BLaER1 (cell line): ENCODE measurements around the gene SIRT7.
A peak's percentile ranks its signal among the peaks of the same experiment; 100 is the strongest.
"Not testable (repeated sequence)": the region's sequence is repeated elsewhere in the genome, so short reads cannot be mapped to it uniquely, and the experiment has no call there.

Experiments
- H3K27ac ChIP-seq: shearing (Covaris generic); formaldehyde crosslinking; 2 replicates; pipeline ENCODE4 v1.8.1; 2022
- H3K27me3 ChIP-seq: shearing (Covaris generic); formaldehyde crosslinking; 2 replicates; pipeline ENCODE4 v1.8.1; 2022
- H3K36me3 ChIP-seq: shearing (Covaris generic); formaldehyde crosslinking; 2 replicates; pipeline ENCODE4 v1.8.1; 2022
- H3K4me1 ChIP-seq: shearing (Covaris generic); formaldehyde crosslinking; 2 replicates; pipeline ENCODE4 v1.8.1; 2022
- H3K4me2 ChIP-seq: shearing (Covaris generic); formaldehyde crosslinking; 2 replicates; pipeline ENCODE4 v1.8.1; 2022
- H3K4me3 ChIP-seq: shearing (Covaris generic); formaldehyde crosslinking; 2 replicates; pipeline ENCODE4 v1.8.1; 2022
- H3K9ac ChIP-seq: shearing (Covaris generic); formaldehyde crosslinking; 2 replicates; pipeline ENCODE4 v1.8.1; 2022
- H3K9me3 ChIP-seq: shearing (Covaris generic); formaldehyde crosslinking; 2 replicates; pipeline ENCODE4 v1.8.1; 2022
- H4K20me1 ChIP-seq: shearing (Covaris generic); formaldehyde crosslinking; 2 replicates; pipeline ENCODE4 v1.8.1; 2022
- Cebpa-rat ChIP-seq: shearing (Covaris generic); IDR thresholded peaks from 2 replicates; pipeline ENCODE4 v1.8.1; 2022

Gene SIRT7

GRCh38 chr17:81920612-81921536, 2.9 kb upstream of the SIRT7 start:
- peaks cover 91% of the 10 kb centered on the region for H3K4me1 ChIP-seq
- TF ChIP-seq Cebpa-rat = no peak
- H3K4me2 ChIP-seq = peak overlapping the region; percentile 100
- peak overlapping the region; percentile 76 for H3K9ac ChIP-seq
- H3K4me3 ChIP-seq = peak overlapping the region; percentile 19; the same call in 1 of the 2 replicates
- no peaks in the 10 kb centered on the region for H3K27me3 ChIP-seq
- H3K36me3 ChIP-seq = peaks cover 30% of the 10 kb centered on the region
- no peaks in the 10 kb centered on the region for H3K9me3 ChIP-seq
- H3K27ac ChIP-seq = peak overlapping the region; percentile 90
- peaks cover 42% of the 10 kb centered on the region for H4K20me1 ChIP-seq

- Histone ChIP-seq H3K27ac (peak overlapping the region; percentile 90), H3K9ac (peak overlapping the region; percentile 76), H3K9me3 (no peaks in the 10 kb centered on the region)
These were observed 1.0 kb upstream of the SIRT7 start for GRCh38 chr17:81918832-81919545.

GRCh38 chr17:81918333-81918669, 325 bp upstream of the SIRT7 start:
- H3K9me3 ChIP-seq, H3K27me3 ChIP-seq: not testable (repeated sequence)
- Histone ChIP-seq H3K4me1 (peaks cover 69% of the 10 kb centered on the region), H3K36me3 (peaks cover 56% of the 10 kb centered on the region), H3K4me3 (peak overlapping the region; percentile 99), H3K27ac (peak overlapping the region; percentile 90), H4K20me1 (peaks cover 46% of the 10 kb centered on the region), H3K9ac (peak overlapping the region; percentile 76), H3K4me2 (peak overlapping the region; percentile 100)

More at GRCh38 chr17:81918832-81919545, 1.0 kb upstream of the SIRT7 start:
- peaks cover 49% of the 10 kb centered on the region for H3K36me3 ChIP-seq
- peaks cover 76% of the 10 kb centered on the region for H3K4me1 ChIP-seq
- peak overlapping the region; percentile 100 for H3K4me2 ChIP-seq
- no peaks in the 10 kb centered on the region for H3K27me3 ChIP-seq
- no peak for TF ChIP-seq Cebpa-rat
- H3K4me3 ChIP-seq = peak overlapping the region; percentile 99
- H4K20me1 ChIP-seq = peaks cover 45% of the 10 kb centered on the region

- H3K27me3 ChIP-seq = no peaks in the 10 kb centered on the region
- H3K27ac ChIP-seq = peak overlapping the region; percentile 93; the same call in 1 of the 2 replicates
- no peaks in the 10 kb centered on the region for H3K9me3 ChIP-seq
- TF ChIP-seq Cebpa-rat = no peak
- H3K36me3 ChIP-seq = peaks cover 58% of the 10 kb centered on the region
- peaks cover 56% of the 10 kb centered on the region for H3K4me1 ChIP-seq
- H3K4me2 ChIP-seq = peak overlapping the region; percentile 97
- H3K9ac ChIP-seq = peak overlapping the region; percentile 96
- peaks cover 64% of the 10 kb centered on the region for H4K20me1 ChIP-seq
- H3K4me3 ChIP-seq = peak overlapping the region; percentile 99
These were observed 1.6 kb downstream of the SIRT7 start for GRCh38 chr17:81916234-81917001.

- Histone ChIP-seq H3K27ac (0 out of 2 replicates have a peak overlapping the region, but pooled peaks have one; percentile 4), H3K27me3 (no peaks in the 10 kb centered on the region), H3K36me3 (peaks cover 48% of the 10 kb centered on the region), H3K4me2 (no peak overlapping the region), H3K9me3 (no peaks in the 10 kb centered on the region), H3K4me3 (no peak overlapping the region), H3K4me1 (peaks cover 49% of the 10 kb centered on the region), H3K9ac (no peak overlapping the region), H4K20me1 (peaks cover 71% of the 10 kb centered on the region)
- no peak for TF ChIP-seq Cebpa-rat
These were observed 2.6 kb downstream of the SIRT7 start for GRCh38 chr17:81915331-81915730.

- Histone ChIP-seq H3K4me2 (no peak overlapping the region), H3K4me3 (no peak overlapping the region), H3K9ac (no peak overlapping the region), H3K9me3 (no peaks in the 10 kb centered on the region), H4K20me1 (peaks cover 82% of the 10 kb centered on the region), H3K4me1 (peaks cover 49% of the 10 kb centered on the region), H3K27me3 (no peaks in the 10 kb centered on the region), H3K36me3 (peaks cover 51% of the 10 kb centered on the region), H3K27ac (no peak overlapping the region)
- no peak for TF ChIP-seq Cebpa-rat
These were observed 3.7 kb downstream of the SIRT7 start for GRCh38 chr17:81914103-81914850.

- peaks cover 84% of the 10 kb centered on the region for H4K20me1 ChIP-seq
- H3K9ac ChIP-seq = no peak overlapping the region
- H3K27ac ChIP-seq = no peak overlapping the region
- H3K4me2 ChIP-seq = no peak overlapping the region
- H3K9me3 ChIP-seq = no peaks in the 10 kb centered on the region
- H3K4me3 ChIP-seq = no peak overlapping the region
- TF ChIP-seq Cebpa-rat = no peak
- H3K36me3 ChIP-seq = peaks cover 58% of the 10 kb centered on the region
- peaks cover 46% of the 10 kb centered on the region for H3K4me1 ChIP-seq
- H3K27me3 ChIP-seq = no peaks in the 10 kb centered on the region
These were observed 4.4 kb downstream of the SIRT7 start for GRCh38 chr17:81913394-81914102.

- Histone ChIP-seq H3K27me3 (no peaks in the 10 kb centered on the region), H3K36me3 (peaks cover 67% of the 10 kb centered on the region), H3K9ac (no peak overlapping the region), H4K20me1 (peaks cover 90% of the 10 kb centered on the region), H3K4me3 (no peak overlapping the region), H3K27ac (no peak overlapping the region), H3K4me2 (no peak overlapping the region), H3K9me3 (no peaks in the 10 kb centered on the region), H3K4me1 (peaks cover 49% of the 10 kb centered on the region)
- no peak for TF ChIP-seq Cebpa-rat
These were observed 5.3 kb downstream of the SIRT7 start for GRCh38 chr17:81912441-81913309.
